HG03280 (cell line): Measurements from ENCODE around the gene LBX1.
"Not testable (repeated sequence)": the region's sequence is repeated elsewhere in the genome, so short reads cannot be mapped to it uniquely, and the experiment has no call there.

Source experiments
- ATAC-seq: cut with Tn5 transposase; IDR thresholded peaks from one replicate; pipeline ENCODE4 v1.9.1; 2021; ENCODE audit warnings: mild to moderate bottlenecking, moderate library complexity; ENCODE audit not compliant: unreplicated experiment

LBX1 gene

DNA sequence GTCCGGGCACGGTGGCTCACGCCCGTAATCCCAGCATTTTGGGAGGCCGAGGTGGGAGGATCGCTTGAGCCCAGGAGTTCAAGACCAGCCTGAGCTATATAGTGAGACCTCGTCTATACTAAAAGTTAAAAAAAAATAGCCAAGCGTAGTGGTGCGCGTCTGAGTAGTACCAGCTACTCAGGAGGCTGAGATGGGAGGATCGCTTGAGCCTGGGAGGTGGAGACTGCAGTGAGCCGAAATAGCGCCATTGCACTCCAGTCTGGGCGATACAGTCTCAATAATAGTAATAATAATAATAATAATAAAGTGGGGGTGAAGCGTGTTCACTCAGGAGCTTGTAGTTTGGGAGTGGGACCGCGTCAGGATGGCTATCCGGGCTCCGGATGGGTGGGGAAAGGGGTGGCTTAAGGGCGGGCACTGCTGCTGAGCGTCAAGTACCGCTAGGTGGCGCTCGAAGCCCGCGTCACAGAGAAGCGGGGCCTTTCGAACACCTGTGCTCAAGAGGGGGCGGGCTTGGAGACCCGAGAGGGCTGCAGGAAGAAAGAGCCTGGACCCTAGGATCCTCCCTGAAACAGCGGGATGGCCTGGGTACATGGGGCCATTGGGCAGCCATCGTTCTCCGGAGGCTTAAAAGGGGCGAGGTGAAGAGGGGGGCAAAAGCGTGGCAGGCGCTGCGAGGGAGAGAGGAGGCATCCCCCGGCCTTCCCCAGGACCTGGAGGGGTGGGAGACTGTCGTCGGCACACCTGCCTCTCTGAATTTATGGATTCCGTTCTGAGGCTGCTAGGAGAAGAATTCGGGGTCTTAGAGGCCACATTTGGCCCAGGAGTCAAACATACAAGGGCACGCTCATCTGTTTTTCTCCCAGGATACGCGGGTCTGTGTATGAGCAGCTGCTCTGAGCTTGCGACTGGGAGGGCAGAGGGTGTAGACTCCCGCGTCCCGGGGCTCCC lies 14.5 kb downstream of the LBX1 start:
- ATAC-seq, result peak; percentile 62

DNA sequence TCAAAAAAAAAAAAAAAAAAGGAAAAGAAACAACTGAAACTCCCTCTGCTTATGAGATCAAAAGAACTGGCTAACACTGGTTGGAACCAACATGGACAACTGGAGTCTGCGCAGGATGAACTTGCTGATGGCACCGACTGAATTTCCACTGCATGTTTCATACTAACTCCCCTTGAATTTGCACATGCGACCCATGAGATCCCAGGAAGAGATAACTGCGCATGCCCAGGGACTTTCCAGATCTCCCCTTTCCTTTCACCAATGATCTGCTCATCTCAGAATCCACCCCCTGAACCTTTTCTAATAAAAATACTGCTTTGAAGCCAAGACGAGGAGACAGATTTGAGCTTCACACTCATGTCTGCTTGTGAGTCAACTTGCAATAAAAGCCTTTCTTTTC lies 20.7 kb downstream of the LBX1 start:
- ATAC-seq, result no peak

DNA sequence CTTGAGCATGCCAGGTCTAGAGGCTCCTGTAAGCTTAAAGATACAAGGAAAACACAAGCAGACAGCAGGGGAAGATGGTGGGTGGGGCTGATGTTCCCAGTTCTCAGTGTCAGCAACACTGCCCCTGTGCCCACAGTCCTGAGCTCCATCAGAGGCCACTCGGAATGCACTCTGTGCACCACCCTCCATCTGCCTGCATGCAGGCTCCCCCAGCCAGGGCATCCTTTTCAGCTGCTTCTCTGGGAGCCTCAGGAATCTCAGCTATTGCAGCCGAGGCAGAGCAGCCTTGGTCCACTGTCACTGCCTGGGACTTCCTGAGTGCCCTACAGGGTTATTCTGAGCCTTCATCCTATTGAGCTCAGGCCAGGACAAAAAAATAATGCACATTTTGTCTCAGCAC lies 22.2 kb downstream of the LBX1 start:
- no peak for ATAC-seq

DNA sequence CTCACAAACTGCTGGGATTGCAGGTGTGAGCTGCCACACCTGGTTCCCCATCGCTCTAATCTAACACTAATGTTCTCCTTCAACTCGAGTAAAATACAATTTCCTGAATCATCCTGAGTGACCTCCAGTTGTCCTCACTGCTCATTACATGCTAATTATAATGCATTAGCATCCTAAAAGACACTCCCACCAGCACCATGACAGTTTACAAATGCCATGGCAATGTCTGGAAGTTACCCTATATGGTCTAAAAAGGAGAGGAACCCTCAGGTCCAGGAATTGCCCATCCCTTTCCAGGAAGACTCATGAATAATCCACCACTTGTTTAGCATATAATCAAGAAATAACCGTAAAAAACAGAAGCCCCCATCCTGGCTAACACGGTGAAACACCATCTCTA lies 26.6 kb downstream of the LBX1 start:
- ATAC-seq, result not testable (repeated sequence)

DNA sequence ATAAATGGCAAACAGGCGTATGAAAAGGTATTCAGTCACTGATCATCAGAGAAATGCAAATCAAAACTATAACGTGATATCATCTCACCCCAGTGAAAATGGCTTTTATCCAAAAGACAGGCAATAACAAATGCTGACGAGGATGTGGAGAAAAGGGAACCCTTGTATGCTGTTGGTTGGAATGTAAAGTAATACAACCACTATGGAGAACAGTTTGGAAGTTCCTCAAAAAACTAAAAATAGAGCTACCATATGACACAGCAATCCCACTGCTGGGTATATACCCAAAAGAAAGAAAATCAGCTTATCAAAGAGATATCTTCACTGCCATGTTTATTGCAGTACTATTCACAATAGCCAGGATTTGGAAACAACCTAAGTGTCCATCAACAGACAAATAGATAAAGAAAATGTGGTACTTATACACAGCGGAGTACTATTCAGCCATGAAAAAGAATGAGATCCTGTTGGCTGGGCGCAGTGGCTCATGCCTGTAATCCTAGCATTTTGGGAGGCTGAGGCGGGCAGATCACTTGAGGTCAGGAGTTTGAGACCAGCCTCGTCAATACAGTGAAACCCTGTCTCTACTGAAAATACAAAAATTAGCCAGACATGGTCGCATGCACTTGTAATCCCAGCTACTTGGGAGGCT lies 30.8 kb downstream of the LBX1 start:
- ATAC-seq, result not testable (repeated sequence)

DNA sequence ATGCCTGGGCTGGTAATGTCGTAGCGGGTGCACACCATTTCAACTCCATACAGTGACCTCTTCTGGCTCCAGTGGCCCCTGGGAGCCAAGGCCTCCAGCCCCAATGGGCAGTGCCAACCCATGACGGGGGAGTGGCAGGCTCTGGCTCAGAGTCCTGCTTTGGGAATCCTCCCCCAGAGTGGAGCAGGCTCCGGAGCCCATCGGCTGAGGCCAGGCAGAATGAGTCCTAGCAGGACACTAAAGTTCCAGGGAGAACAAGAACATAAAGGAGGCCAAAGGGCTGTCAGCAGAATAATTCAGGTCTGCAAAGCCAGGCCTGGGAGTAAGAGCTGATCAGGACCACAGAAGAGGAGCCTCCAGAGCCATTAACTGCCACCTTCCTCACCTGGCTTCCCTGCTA lies 33.3 kb downstream of the LBX1 start:
- ATAC-seq, result no peak

DNA sequence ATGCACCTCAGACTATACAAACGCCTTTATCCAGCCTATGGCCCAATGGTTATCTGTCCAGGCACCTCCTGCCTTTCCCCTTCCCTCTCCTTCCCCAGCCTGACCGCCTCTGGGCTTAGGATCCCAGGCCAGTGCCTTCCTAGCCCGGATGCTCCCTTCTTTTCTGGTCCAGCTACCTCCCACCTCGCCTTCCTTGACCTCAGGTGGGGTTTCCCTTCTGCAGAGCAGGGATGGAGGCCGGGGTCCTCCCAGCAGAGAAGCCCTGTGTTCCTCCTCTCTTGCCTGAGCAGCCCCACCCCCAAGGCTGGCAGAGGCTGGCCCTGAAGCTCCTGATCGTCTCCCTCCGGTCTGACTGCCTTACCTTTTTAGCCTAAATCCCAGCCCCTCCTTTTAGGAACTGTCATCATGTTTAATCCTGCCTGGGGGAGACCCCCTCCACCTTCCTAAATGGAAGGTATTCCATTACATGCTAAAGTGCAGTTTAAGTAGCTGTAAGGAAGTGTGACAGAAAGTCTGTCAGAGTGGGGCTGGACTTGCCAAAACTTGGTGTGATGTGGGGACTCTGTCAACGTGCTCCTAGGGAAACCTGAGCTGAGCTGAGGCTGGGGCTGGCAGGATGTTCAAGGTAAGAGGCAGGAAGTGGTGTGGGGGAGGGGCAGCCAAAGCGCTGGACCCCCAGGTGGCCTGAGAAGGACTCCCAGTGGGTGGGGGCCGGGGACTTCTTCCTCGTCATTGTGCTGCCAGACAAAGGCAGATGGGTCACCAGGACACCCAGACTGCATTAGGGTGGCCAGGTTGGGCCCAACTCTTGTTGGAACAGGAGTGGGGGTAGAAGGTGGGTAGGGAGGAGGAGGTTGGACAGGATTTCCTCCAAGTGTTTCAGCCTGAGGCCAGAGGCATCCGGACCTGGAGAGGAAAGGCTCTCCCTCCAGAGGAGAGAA lies 39.5 kb downstream of the LBX1 start:
- no peak for ATAC-seq

DNA sequence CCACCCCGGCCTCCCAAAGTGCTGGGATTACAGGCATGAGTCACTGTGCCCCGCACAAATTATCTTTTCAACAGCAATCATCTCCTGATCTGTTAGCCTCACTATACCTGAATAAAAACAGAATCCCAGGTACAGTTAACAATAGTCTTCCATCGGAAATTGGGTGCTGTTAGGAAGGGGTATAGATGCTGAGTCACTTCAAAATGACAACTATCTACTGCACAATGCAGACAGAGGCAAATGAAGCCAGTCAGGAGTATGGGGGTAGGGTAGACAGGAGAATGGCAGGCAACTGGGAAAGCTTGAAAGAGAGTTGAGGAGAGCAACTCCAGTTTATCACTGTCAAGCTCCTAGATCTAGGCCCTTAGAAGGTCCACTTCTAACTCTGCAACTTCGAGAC lies 40.3 kb downstream of the LBX1 start:
- ATAC-seq, result no peak

DNA sequence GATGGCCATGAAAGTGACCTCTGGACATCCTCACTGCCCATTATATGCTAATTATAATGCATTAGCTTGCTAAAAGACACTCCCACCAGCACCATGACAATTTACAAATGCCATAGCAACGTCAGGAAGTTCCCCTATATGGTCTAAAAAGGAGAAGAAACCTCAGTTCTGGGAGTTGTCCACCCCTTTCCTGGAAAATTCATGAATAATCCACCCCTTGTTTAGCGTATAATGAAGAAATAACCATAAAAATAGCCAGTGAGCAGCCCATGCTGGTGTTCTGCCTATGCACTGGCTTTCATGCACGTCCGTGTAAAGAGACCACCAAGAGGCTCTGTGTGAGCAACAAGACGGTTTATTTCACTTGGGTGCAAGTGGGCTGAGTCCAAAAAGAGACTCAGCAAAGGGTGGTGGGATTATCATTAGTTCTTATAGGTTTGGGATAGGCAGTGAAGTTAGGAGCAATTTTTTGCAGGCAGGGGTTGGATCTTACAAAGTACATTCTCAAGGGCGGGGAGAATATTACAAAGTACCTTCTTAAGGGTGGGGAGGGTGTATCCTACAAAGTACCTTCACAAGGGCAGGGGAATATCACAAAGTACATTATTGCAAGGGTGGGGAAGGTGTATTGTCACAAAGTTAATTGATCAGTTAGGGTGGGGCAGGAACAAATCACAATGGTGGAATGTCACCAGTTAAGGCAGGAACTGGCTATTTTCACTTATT lies 45.6 kb downstream of the LBX1 start:
- no peak for ATAC-seq

DNA sequence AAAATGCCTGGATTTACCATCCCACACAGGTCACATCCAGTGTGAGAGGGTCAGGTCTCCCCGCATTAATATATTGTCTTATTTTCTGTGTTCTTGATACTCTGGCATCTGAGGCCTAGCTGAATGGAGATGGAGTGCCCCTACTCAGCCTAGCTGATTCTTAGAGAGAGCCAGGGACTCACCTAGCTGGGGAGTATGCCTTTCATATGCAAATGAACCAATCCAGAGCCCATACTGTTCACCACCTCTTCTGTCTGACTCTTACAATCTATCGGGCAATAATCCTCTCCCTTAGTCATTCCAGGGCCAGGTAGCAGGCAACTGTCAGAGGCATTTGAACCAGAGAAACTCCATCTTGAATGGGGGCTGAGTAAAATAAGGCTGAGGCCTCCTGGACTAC lies 46.3 kb downstream of the LBX1 start:
- no peak for ATAC-seq
